ENCODE results near the gene CDH6.

- TF ChIP-seq CTCF (IDR thresholded peaks at IDR 0.05; ENCODE audit: extremely low read depth in 1 of 2, insufficient read depth in 1 of 2, low read depth in 1 of 2, low read length in 2 of 2) (no peak), EZH2 (IDR thresholded peaks at IDR 0.05; ENCODE audit: borderline replicate concordance, low read depth, low read length, severe bottlenecking) (no peak), MYC (IDR thresholded peaks at IDR 0.05; ENCODE audit: low read depth, low read length) (no peak), POLR2AphosphoS5 (IDR thresholded peaks at IDR 0.05; ENCODE audit: insufficient read depth, low read depth, low read length) (no peak), POLR2A (IDR thresholded peaks at IDR 0.05; ENCODE audit: low read depth, low read length) (no peak), FOS (IDR thresholded peaks at IDR 0.05; ENCODE audit: borderline replicate concordance, insufficient read depth, low read length) (no peak)
Measured at GRCh38 chr5:31237174-31237573, 43.7 kb downstream of the CDH6 start.
